ENCODE results near the gene KRTAP10-2. TPM values are rescaled to one million over a fixed set of nuclear protein-coding genes. Genes with fewer than 3 reads are reported as not detected.

Gene KRTAP10-2
- not detected in 2 replicates for total RNA-seq

GRCh38 chr21:44551340-44551961 is at the start of gene KRTAP10-2:
KRTAP10-2 (minus strand) TSS chr21:44551505; CDS start chr21:44551458, 47 bp downstream.

GRCh38 chr21:44600118-44600978 is 49.0 kb upstream of the KRTAP10-2 start, which contains the start of gene KRTAP10-7:
KRTAP10-7 (plus strand) TSS chr21:44600597; CDS start chr21:44600622, 25 bp downstream.

GRCh38 chr21:44592446-44593311 is 41.4 kb upstream of the KRTAP10-2 start, which contains the start of gene KRTAP10-6:
KRTAP10-6 (minus strand) TSS chr21:44592505; CDS start chr21:44592484, 21 bp downstream.

GRCh38 chr21:44580231-44580821 is 29.0 kb upstream of the KRTAP10-2 start, which contains the start of gene KRTAP10-5:
KRTAP10-5 (minus strand) TSS chr21:44580604; CDS start chr21:44580578, 26 bp downstream.

GRCh38 chr21:44573630-44574456 is 22.5 kb upstream of the KRTAP10-2 start, which contains the start of gene KRTAP10-4:
KRTAP10-4 (plus strand) TSS chr21:44573729; CDS start chr21:44573759, 30 bp downstream.

GRCh38 chr21:44558695-44559094 is 7.4 kb upstream of the KRTAP10-2 start, which contains the start of gene KRTAP10-3:
KRTAP10-3 (minus strand) TSS chr21:44558795; CDS start chr21:44558715, 80 bp downstream.

GRCh38 chr21:44539991-44540666 is 11.2 kb downstream of the KRTAP10-2 start, which contains the start of gene KRTAP10-1:
KRTAP10-1 (minus strand) TSS chr21:44540195; CDS start chr21:44540150, 45 bp downstream.

Other genes starting within 250 kb of the KRTAP10-2 start
- 4.0 and 5.5 TPM in 2 replicates for gene CFAP410, start 212.1 kb downstream of the KRTAP10-2 start, total RNA-seq
- 0.76 and 2.1 TPM in 2 replicates for gene TRPM2, start 197.9 kb downstream of the KRTAP10-2 start, total RNA-seq
- 0.97 and 2.0 TPM in 2 replicates for gene LRRC3, start 96.0 kb downstream of the KRTAP10-2 start, total RNA-seq
- gene KRTAP10-1, start 11.3 kb downstream of the KRTAP10-2 start, total RNA-seq: not detected in 2 replicates
- gene KRTAP10-3, start 7.3 kb upstream of the KRTAP10-2 start, total RNA-seq: not detected in 2 replicates
- gene KRTAP10-4, start 22.2 kb upstream of the KRTAP10-2 start, total RNA-seq: not detected in 2 replicates
- gene KRTAP10-5, start 29.1 kb upstream of the KRTAP10-2 start, total RNA-seq: not detected in 2 replicates
- gene KRTAP10-6, start 41.0 kb upstream of the KRTAP10-2 start, total RNA-seq: not detected in 2 replicates
- gene KRTAP10-7, start 49.1 kb upstream of the KRTAP10-2 start, total RNA-seq: not detected in 2 replicates
- not detected in 2 replicates for gene KRTAP10-8, start 60.6 kb upstream of the KRTAP10-2 start, total RNA-seq
- gene KRTAP10-9, start 75.6 kb upstream of the KRTAP10-2 start, total RNA-seq: not detected in 2 replicates
- gene KRTAP10-10, start 85.9 kb upstream of the KRTAP10-2 start, total RNA-seq: not detected in 2 replicates
- gene KRTAP10-11, start 94.9 kb upstream of the KRTAP10-2 start, total RNA-seq: not detected in 2 replicates
- gene KRTAP12-4, start 103.2 kb upstream of the KRTAP10-2 start, total RNA-seq: not detected in 2 replicates
- not detected in 2 replicates for gene KRTAP12-3, start 106.4 kb upstream of the KRTAP10-2 start, total RNA-seq
- gene KRTAP12-2, start 115.4 kb upstream of the KRTAP10-2 start, total RNA-seq: not detected in 2 replicates
- not detected in 2 replicates for gene KRTAP12-1, start 130.7 kb upstream of the KRTAP10-2 start, total RNA-seq
- gene KRTAP10-12, start 145.7 kb upstream of the KRTAP10-2 start, total RNA-seq: not detected in 2 replicates
- gene TSPEAR, start 160.1 kb upstream of the KRTAP10-2 start, total RNA-seq: 0.19 TPM in 1 of 2 replicates, not detected in the other